DND-41 (cell line): ENCODE measurements around the gene RSPH3.

Experiments used
- ATAC-seq: fragments of 200-7000 bp; cut with Tn5 transposase; 3 replicates; pipeline ENCODE4 v1.9.1; 2021; ENCODE audit warnings: low read depth; ENCODE audit not compliant: insufficient read depth
- DNase-seq: peaks from one replicate; pipeline ENCODE4 v3.0.0-alpha.2; 2020
- H2AFZ ChIP-seq: 2 replicates; pipeline ENCODE4 v1.6.0; 2012; ENCODE audit warnings: low read depth, low read length
- H3K27ac ChIP-seq: 2 replicates; pipeline ENCODE4 v1.5.1; 2012; ENCODE audit warnings: low read length, inconsistent platforms
- H3K27me3 ChIP-seq: fragments of 200-600 bp; sonication (generic); 2 replicates; pipeline ENCODE4 v1.6.0; 2012; ENCODE audit warnings: low read length, mild to moderate bottlenecking, inconsistent platforms; ENCODE audit not compliant: insufficient read depth, poor library complexity
- H3K36me3 ChIP-seq: 2 replicates; pipeline ENCODE4 v1.5.1; 2012; ENCODE audit warnings: low read length, inconsistent platforms; ENCODE audit not compliant: insufficient read depth
- H3K4me1 ChIP-seq: 2 replicates; pipeline ENCODE4 v1.5.1; 2012; ENCODE audit warnings: mild to moderate bottlenecking, low read length; ENCODE audit not compliant: insufficient read depth
- H3K4me2 ChIP-seq: 2 replicates; pipeline ENCODE4 v1.6.0; 2012; ENCODE audit warnings: mild to moderate bottlenecking, moderate library complexity, low read length, inconsistent platforms; ENCODE audit not compliant: insufficient read depth
- H3K4me3 ChIP-seq, 2 experiments: fragments of 200-600 bp in 1 of 2; shearing (Covaris generic) in 1 of 2; 2 replicates each; pipeline ENCODE4 v1.5.1; 2012 to 2016; ENCODE audit warnings: inconsistent platforms in 2 of 2, low read length in 2 of 2, mild to moderate bottlenecking in 2 of 2, low read depth in 1 of 2, moderate library complexity in 1 of 2
- H3K79me2 ChIP-seq: 2 replicates; pipeline ENCODE4 v1.6.0; 2012; ENCODE audit warnings: low read length, inconsistent platforms; ENCODE audit not compliant: insufficient read depth
- H3K9ac ChIP-seq: 2 replicates; pipeline ENCODE4 v1.6.0; 2012; ENCODE audit warnings: low read depth, mild to moderate bottlenecking, inconsistent platforms, low read length, moderate library complexity
- H3K9me3 ChIP-seq: 2 replicates; pipeline ENCODE4 v1.5.1; 2012; ENCODE audit warnings: low read length, moderate library complexity, mild to moderate bottlenecking, inconsistent platforms; ENCODE audit not compliant: insufficient read depth, severe bottlenecking
- H4K20me1 ChIP-seq: 2 replicates; pipeline ENCODE4 v1.6.0; 2012; ENCODE audit warnings: low read length; ENCODE audit not compliant: insufficient read depth
- CTCF ChIP-seq: IDR thresholded peaks from 2 replicates; pipeline ENCODE4 v1.5.1; 2012; ENCODE audit warnings: borderline replicate concordance, low read length, moderate library complexity, mild to moderate bottlenecking; ENCODE audit not compliant: poor library complexity, severe bottlenecking; ENCODE audit errors: extremely low read depth
- EZH2 ChIP-seq: IDR thresholded peaks from 3 replicates; pipeline ENCODE4 v1.6.1; 2012; ENCODE audit warnings: borderline replicate concordance, low read depth, mild to moderate bottlenecking, moderate library complexity, low read length, inconsistent platforms; ENCODE audit not compliant: severe bottlenecking

Gene RSPH3

GRCh38 chr6:158926414-158926813 is 73.6 kb downstream of the RSPH3 start:
- no peak overlapping the region for H3K9ac ChIP-seq
- TF ChIP-seq EZH2, result no peak
- no peak for DNase-seq
- H3K4me1 ChIP-seq, result no peaks in the 10 kb centered on the region
- no peak for ATAC-seq
- no peaks in the 10 kb centered on the region for H3K36me3 ChIP-seq
- H3K4me2 ChIP-seq, result no peak overlapping the region
- H3K27ac ChIP-seq, result no peak overlapping the region
- no peaks in the 10 kb centered on the region; the same call in 1 of the 2 replicates for H4K20me1 ChIP-seq
- no peaks in the 10 kb centered on the region for H3K9me3 ChIP-seq
- no peaks in the 10 kb centered on the region for H3K79me2 ChIP-seq
- no peak overlapping the region for H2AFZ ChIP-seq
- H3K27me3 ChIP-seq, result no peaks in the 10 kb centered on the region
- H3K4me3 ChIP-seq, result no peak overlapping the region

GRCh38 chr6:158924499-158925455 is 75.2 kb downstream of the RSPH3 start:
- no peaks in the 10 kb centered on the region for H3K9me3 ChIP-seq
- no peak overlapping the region for H2AFZ ChIP-seq
- no peaks in the 10 kb centered on the region for H3K4me1 ChIP-seq
- no peaks in the 10 kb centered on the region; the same call in 1 of the 2 replicates for H4K20me1 ChIP-seq
- DNase-seq (no peak), ATAC-seq (no peak)
- no peak overlapping the region for H3K4me3 ChIP-seq
- H3K79me2 ChIP-seq, result no peaks in the 10 kb centered on the region
- TF ChIP-seq EZH2 (no peak), CTCF (no peak)
- H3K4me2 ChIP-seq, result no peak overlapping the region
- no peak overlapping the region for H3K27ac ChIP-seq
- H3K36me3 ChIP-seq, result no peaks in the 10 kb centered on the region
- H3K9ac ChIP-seq, result no peak overlapping the region
- no peaks in the 10 kb centered on the region for H3K27me3 ChIP-seq

- no peak overlapping the region for H2AFZ ChIP-seq
- H3K4me3 ChIP-seq, result no peak overlapping the region
- H3K4me1 ChIP-seq, result no peaks in the 10 kb centered on the region
- no peaks in the 10 kb centered on the region for H3K36me3 ChIP-seq
- DNase-seq, result no peak
- ATAC-seq, result no peak
- H3K9ac ChIP-seq, result no peak overlapping the region
- H3K79me2 ChIP-seq, result no peaks in the 10 kb centered on the region
- H3K27ac ChIP-seq, result no peak overlapping the region
- H4K20me1 ChIP-seq, result no peaks in the 10 kb centered on the region; the same call in 1 of the 2 replicates
- H3K27me3 ChIP-seq, result no peaks in the 10 kb centered on the region
- no peak overlapping the region for H3K4me2 ChIP-seq
- no peaks in the 10 kb centered on the region for H3K9me3 ChIP-seq
- no peak for TF ChIP-seq EZH2
- TF ChIP-seq CTCF, result no peak
Observed at GRCh38 chr6:158923805-158924498, 76.0 kb downstream of the RSPH3 start.
